NCI-H2171 (cell line): Measurements from ENCODE around the gene CKAP5.
A peak's percentile ranks its signal among the peaks of the same experiment; 100 is the strongest.
"Not testable (repeated sequence)": the region's sequence is repeated elsewhere in the genome, so short reads cannot be mapped to it uniquely, and the experiment has no call there.

Experiments used
- DNase-seq: peaks from one replicate; lab custom pipeline; 2025; lab: John Stamatoyannopoulos, UW

Gene CKAP5

GRCh38 chr11:46726206-46726862, 119.7 kb downstream of the CKAP5 start:
- DNase-seq: no peak

- DNase-seq: no peak
Observed at GRCh38 chr11:46725338-46726205, 120.5 kb downstream of the CKAP5 start.

- DNase-seq: no peak
Observed at GRCh38 chr11:46724088-46724487, 122.0 kb downstream of the CKAP5 start.

GRCh38 chr11:46723359-46723680, 122.8 kb downstream of the CKAP5 start:
- no peak for DNase-seq

- DNase-seq: no peak
Observed at GRCh38 chr11:46722566-46723358, 123.3 kb downstream of the CKAP5 start.

GRCh38 chr11:46721286-46721685, 124.8 kb downstream of the CKAP5 start:
- no peak for DNase-seq

- DNase-seq: no peak
Observed at GRCh38 chr11:46719543-46720218, 126.4 kb downstream of the CKAP5 start.

- DNase-seq: no peak
Observed at GRCh38 chr11:46719048-46719542, 127.0 kb downstream of the CKAP5 start, which contains the start of gene F2. TSS of gene F2 (plus strand) at chr11:46719213. CDS start at chr11:46719236, 23 bp downstream.

- DNase-seq: no peak
Observed at GRCh38 chr11:46718155-46719019, 127.7 kb downstream of the CKAP5 start.

- DNase-seq: not testable (repeated sequence)
Observed at GRCh38 chr11:46717825-46718154, 128.3 kb downstream of the CKAP5 start.

GRCh38 chr11:46712874-46713576, 133.1 kb downstream of the CKAP5 start:
- DNase-seq: no peak

GRCh38 chr11:46711303-46711702, 134.8 kb downstream of the CKAP5 start:
- DNase-seq: no peak

GRCh38 chr11:46710821-46711269, 135.2 kb downstream of the CKAP5 start:
- DNase-seq: no peak

GRCh38 chr11:46709351-46709750, 136.7 kb downstream of the CKAP5 start:
- not testable (repeated sequence) for DNase-seq

GRCh38 chr11:46706886-46707285, 139.2 kb downstream of the CKAP5 start:
- no peak for DNase-seq

- no peak for DNase-seq
Observed at GRCh38 chr11:46705070-46705688, 140.9 kb downstream of the CKAP5 start.

GRCh38 chr11:46701078-46701654, 144.9 kb downstream of the CKAP5 start:
- no peak for DNase-seq

GRCh38 chr11:46700241-46701077, 145.6 kb downstream of the CKAP5 start, which contains the start of the genes ARHGAP1 and ZNF408:
TSS of gene ARHGAP1 (minus strand) at chr11:46700619. CDS start at chr11:46696107, 4,512 bp downstream.
TSS of gene ZNF408 (plus strand) at chr11:46701031. CDS start at chr11:46701048, 17 bp downstream.
- peak; percentile 99 for DNase-seq
